DLD1 (cell line): ENCODE data around the gene DDT.
"Not testable (repeated sequence)": the region's sequence is repeated elsewhere in the genome, so short reads cannot be mapped to it uniquely, and the experiment has no call there.

Experiments used
- in situ Hi-C: cut with HindIII; loops from 2 replicates; pipeline ENCODE4 v1.10.0; 2017; ENCODE audit warnings: low sequenced_read_pairs

The DDT gene

DNA sequence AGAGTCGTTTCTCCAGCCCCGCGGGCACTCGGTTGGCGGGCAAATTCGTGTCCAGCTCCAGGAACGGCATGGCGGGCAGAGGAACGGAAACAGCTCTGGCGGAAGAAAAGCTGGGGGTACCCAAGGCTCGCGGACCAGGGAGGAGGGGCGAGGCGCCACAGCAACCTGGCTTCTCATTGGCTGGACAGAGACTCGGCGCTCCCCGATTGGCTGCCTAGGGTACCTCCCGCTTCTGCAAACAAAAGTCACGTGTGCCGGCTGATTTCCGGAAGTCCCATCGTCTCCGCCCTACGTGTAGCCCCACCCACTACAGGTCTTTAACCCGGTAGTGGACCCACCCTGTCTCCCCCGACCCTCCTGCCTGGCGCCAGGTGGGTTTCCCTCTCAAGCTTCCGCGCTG is at the start of gene DDT:
DDT (minus strand) TSS at position 97 of the 400 bp plus-strand sequence; CDS start at position 70, 27 bp downstream.
- in situ Hi-C loops: not testable (repeated sequence)

DNA sequence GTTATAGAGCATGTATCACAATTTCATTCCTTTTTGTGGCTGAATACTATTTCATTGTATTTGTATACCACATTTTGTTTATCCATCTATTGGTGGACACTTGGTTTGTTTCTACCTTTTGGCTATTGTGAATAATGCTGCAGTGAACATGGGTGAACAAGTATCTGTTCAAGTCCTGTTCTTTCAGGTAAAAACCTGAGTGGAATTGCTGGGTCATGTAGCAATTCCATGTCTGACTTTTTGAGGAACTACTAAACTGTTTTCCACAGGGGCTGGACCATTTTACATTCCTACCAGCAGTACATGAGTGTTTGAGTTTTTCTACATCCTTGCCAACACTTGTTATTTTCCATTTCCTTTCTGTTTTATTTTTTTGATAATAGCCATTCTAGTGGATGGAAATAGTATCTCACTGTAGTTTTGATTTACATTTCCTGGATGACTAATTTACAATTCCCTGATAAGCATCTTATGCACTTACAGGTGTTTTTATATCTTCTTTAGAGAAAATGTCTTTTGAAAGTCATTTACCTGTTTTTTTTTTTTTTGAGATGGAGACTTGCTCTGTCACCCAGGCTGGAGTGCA is 49.1 kb upstream of the DDT start:
- in situ Hi-C loops: no loop called here

DNA sequence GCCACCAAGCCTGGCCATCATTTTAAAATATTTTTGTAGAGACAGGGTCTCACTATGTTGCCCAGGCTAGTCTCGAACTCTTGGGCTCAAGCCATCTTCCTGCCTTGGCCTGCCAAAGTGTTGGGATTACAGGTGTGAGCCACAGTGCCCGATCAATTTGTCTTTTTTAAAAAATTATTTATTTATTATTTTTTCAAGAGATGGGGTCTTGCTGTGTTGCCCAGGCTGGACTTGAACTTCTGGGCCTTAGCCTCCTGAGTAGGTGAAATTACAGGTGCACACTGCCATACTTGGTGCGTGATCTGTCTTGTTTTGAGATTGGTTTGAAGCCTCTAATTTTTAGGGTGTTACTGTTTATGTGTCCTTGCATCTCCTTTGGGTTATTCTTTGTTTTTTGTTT is 47.1 kb upstream of the DDT start:
- in situ Hi-C loops: no loop called here

GRCh38 chr22:24016156-24016555 is 41.9 kb upstream of the DDT start:
- in situ Hi-C loops: no loop called here

- in situ Hi-C loops: no loop called here
These were observed 37.5 kb upstream of the DDT start for GRCh38 chr22:24011735-24012068.

- in situ Hi-C loops: no loop called here
These were observed 35.8 kb upstream of the DDT start for GRCh38 chr22:24010018-24010391.

- in situ Hi-C loops: loop anchor here (10.0 kb wide), 1 partner anchor 155 kb away; no protein-coding TSS in a partner anchor
These were observed 35.2 kb upstream of the DDT start for GRCh38 chr22:24009227-24010017.

DNA sequence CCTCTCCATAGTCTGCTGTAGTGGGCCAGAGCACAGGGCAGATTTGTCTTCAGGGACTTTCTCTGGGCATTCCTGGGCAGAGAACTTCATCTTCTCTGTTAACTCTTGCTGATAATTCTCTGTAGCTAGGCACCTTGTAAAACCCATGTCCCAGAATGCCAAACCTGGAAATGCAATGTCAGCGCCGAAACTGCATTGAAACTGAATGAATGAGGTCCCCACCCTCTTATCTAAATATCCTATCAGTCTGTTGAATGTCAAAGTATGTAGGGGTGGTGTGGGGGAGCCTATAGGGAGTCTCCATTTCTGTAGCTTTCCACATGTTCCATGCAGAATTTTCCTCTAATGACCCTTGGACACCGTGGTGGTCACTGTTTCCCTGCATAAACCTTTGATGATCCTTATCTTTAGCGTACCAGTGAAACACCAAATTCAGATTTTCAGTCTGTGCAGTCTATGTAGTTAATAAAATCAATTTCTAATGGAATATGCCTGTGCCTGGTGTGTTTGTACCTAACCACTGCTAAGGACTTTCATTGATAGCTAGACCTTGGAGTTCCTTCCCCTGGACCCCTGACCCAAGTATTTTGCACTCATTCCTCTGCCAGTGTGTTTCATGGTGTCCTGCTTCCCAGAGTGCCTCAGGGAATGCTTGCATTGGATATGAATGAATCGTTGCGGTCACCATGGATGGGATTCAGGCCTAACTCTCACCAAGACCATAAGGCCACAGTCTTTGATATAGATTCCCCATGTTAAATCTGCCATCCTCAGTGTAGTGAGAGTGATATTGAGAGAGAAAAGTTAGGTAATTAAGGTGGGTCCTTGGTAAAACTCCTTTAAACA is 34.4 kb upstream of the DDT start:
- in situ Hi-C loops: loop anchor here (10.0 kb wide), 1 partner anchor 156 kb away; no protein-coding TSS in a partner anchor

DNA sequence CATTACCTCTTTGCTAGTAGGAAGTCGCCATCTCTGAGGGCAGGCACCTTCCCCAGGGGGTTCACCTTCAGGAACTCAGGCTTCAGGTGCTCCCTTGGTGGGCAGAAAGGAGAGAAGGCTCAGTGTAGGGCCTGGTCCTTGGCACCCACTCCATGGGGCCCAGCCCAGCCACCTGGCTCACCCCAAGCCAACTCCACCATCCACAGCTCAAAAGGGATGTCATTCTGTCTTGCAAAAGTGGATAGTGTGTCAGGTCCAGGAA is 33.7 kb upstream of the DDT start:
- in situ Hi-C loops: loop anchor here (10.0 kb wide), 1 partner anchor 157 kb away; no protein-coding TSS in a partner anchor

GRCh38 chr22:24007253-24008021 is 33.2 kb upstream of the DDT start:
- in situ Hi-C loops: loop anchor here (10.0 kb wide), 1 partner anchor 157 kb away; no protein-coding TSS in a partner anchor

GRCh38 chr22:24006914-24007214 is 32.6 kb upstream of the DDT start:
- in situ Hi-C loops: loop anchor here (10.0 kb wide), 1 partner anchor 158 kb away; no protein-coding TSS in a partner anchor

- in situ Hi-C loops: loop anchor here (10.0 kb wide), 1 partner anchor 158 kb away; no protein-coding TSS in a partner anchor
These were observed 32.1 kb upstream of the DDT start for GRCh38 chr22:24006207-24006913.

DNA sequence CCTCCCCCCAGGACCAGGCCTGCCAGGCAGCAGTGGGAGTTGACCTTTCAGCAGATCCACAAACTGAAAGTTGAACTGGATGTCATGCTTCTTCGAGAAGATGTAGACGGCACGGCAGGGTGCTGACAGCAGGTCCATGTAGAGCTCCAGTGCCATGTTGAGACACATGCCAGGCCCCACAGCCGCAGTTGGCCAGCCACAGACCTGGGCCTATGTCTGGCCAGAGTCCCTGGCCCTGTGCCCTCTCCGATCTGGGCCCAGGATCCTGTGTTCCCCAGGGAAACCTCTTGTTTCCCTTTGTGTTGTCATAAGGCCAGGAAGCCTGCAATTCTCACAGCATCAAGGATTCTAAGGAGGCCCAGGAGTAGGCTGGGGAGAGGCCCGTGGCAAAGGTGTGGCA is 31.0 kb upstream of the DDT start, which contains the start of gene GSTT4:
GSTT4 (minus strand) TSS at position 253 of the 400 bp plus-strand sequence; CDS start at position 156, 97 bp downstream.
- in situ Hi-C loops: loop anchor here (10.0 kb wide), 1 partner anchor 160 kb away; no protein-coding TSS in a partner anchor

- in situ Hi-C loops: loop anchor here (10.0 kb wide), 1 partner anchor 161 kb away; no protein-coding TSS in a partner anchor
These were observed 29.6 kb upstream of the DDT start for GRCh38 chr22:24003887-24004286.

- in situ Hi-C loops: loop anchor here (10.0 kb wide), 1 partner anchor 162 kb away; no protein-coding TSS in a partner anchor
These were observed 28.6 kb upstream of the DDT start for GRCh38 chr22:24002851-24003250.

DNA sequence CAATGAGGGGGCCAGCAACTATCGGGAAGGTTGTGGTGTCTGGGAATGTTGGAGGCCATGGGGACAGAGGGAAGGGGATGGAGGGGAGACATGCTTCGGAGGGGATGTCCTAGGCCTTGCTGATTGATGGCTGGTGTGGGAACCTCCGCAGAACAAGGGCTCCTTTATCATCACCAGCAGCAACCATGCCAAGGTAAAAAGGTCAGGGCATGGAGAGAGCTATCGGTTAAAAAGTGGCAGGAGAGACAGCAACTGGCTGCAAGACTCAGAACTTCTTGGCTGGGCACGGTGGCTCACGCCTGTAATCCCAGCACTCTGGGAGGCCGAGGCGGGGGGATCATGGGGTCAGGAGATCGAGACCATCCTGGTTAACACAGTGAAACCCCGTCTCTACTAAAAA is 28.0 kb upstream of the DDT start:
- in situ Hi-C loops: loop anchor here (10.0 kb wide), 1 partner anchor 163 kb away; no protein-coding TSS in a partner anchor

GRCh38 chr22:24001314-24001713 is 27.1 kb upstream of the DDT start:
- in situ Hi-C loops: loop anchor here (10.0 kb wide), 1 partner anchor 163 kb away; no protein-coding TSS in a partner anchor

GRCh38 chr22:23999779-24000178 is 25.5 kb upstream of the DDT start:
- in situ Hi-C loops: loop anchor here (10.0 kb wide), 1 partner anchor 165 kb away; no protein-coding TSS in a partner anchor

DNA sequence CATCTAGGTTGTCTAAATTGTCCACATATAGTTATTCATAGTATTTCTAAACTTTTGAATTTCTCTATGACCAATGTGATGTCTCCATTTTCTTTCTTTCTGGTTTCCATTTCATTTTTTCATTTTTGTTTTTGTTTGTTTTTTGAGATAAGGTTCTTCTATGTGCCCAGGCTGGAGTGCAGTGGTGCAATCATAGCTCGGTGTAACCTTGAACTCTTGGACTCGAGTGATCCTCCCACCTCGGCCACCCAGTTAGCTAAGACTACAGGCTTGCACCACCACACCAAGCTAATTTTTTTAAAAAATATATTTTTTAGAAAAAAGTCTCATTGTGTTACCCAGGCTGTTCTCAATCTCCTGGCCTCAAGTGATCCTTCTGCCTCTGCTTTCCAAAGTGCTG is 22.9 kb upstream of the DDT start:
- in situ Hi-C loops: no loop called here
